H1 (cell line): Measurements from ENCODE around the gene TMPRSS4. TPM values are rescaled to one million over a fixed set of nuclear protein-coding genes. Genes with fewer than 3 reads are reported as not detected.
A peak's percentile ranks its signal among the peaks of the same experiment; 100 is the strongest.

Experiments
- CTCF ChIA-PET: fragments of 300-600 bp; sonication (Branson Sonifier 250); formaldehyde crosslinking; loops from one replicate; lab custom pipeline; 2021; ENCODE audit not compliant: partially characterized antibody; lab: Charles Lee
- POLR2A ChIA-PET: fragments of 300-600 bp; sonication (Branson Sonifier 250); formaldehyde crosslinking; loops from one replicate; lab custom pipeline; 2021; ENCODE audit warnings: inconsistent platforms; ENCODE audit not compliant: partially characterized antibody; lab: Charles Lee
- DNase-seq, 2 experiments: peaks; one replicate each; pipeline versions ENCODE4 v3.0.0 to v3.0.0-alpha.2; 2010 to 2022; ENCODE audit warnings: low spot score in 2 of 2, low read depth in 1 of 2, mixed read lengths in 1 of 2
- FAIRE-seq: peaks from 2 replicates; lab custom pipeline; 2011; peaks lifted over from hg19 to GRCh38; lab: Jason Lieb, UNC
- H2AFZ ChIP-seq: 2 replicates; pipeline ENCODE4 v1.8.1; 2012; ENCODE audit warnings: low read length, inconsistent platforms
- H2AK5ac ChIP-seq: 2 replicates; pipeline ENCODE4 v1.6.1; 2013; ENCODE audit warnings: low read depth, low read length
- H2BK120ac ChIP-seq: replicated peaks from 2 replicates; pipeline ENCODE3; 2013; ENCODE audit warnings: low read depth, low read length, inconsistent platforms
- H2BK12ac ChIP-seq: 2 replicates; pipeline ENCODE4 v1.6.1; 2013; ENCODE audit warnings: low read depth, low read length
- H2BK15ac ChIP-seq: 2 replicates; pipeline ENCODE4 v1.6.1; 2013; ENCODE audit warnings: low read length
- H2BK20ac ChIP-seq: 2 replicates; pipeline ENCODE4 v1.6.1; 2013; ENCODE audit warnings: low read length
- H2BK5ac ChIP-seq: 2 replicates; pipeline ENCODE4 v1.6.1; 2013; ENCODE audit warnings: low read depth, low read length
- H3K14ac ChIP-seq: 2 replicates; pipeline ENCODE4 v1.6.1; 2013; ENCODE audit warnings: inconsistent platforms; ENCODE audit not compliant: insufficient read length
- H3K18ac ChIP-seq: 2 replicates; pipeline ENCODE4 v1.6.1; 2013; ENCODE audit warnings: low read length; ENCODE audit errors: extremely low read depth
- H3K23ac ChIP-seq: 2 replicates; pipeline ENCODE4 v1.6.1; 2013; ENCODE audit warnings: inconsistent platforms; ENCODE audit not compliant: insufficient read length
- H3K23me2 ChIP-seq: 2 replicates; pipeline ENCODE4 v1.6.1; 2013; ENCODE audit warnings: low read depth, low read length
- H3K27ac ChIP-seq: 2 replicates; pipeline ENCODE4 v1.6.1; 2011; ENCODE audit warnings: low read depth, low read length, inconsistent platforms
- H3K27me3 ChIP-seq, 4 experiments: replicated peaks in 1 of 4; 1 replicate in 1 of 4; 2 replicates in 3 of 4; pipeline versions ENCODE4 v1.6.1 to v1.8.1; 2011 to 2013; ENCODE audit warnings: low read length in 3 of 4, mild to moderate bottlenecking in 3 of 4, inconsistent platforms in 2 of 4, mixed read lengths in 2 of 4, moderate library complexity in 1 of 4; ENCODE audit not compliant: control insufficient read depth in 3 of 4, insufficient read depth in 3 of 4; ENCODE audit errors: extremely low read depth in 1 of 4
- H3K36me3 ChIP-seq, 4 experiments: 2 replicates each; pipeline versions ENCODE4 v1.6.1 to v1.8.1; 2011 to 2013; ENCODE audit warnings: mild to moderate bottlenecking in 4 of 4, low read length in 3 of 4, moderate library complexity in 2 of 4, control low read depth in 1 of 4, inconsistent platforms in 1 of 4; ENCODE audit not compliant: insufficient read depth in 4 of 4, control insufficient read depth in 2 of 4
- H3K4ac ChIP-seq: replicated peaks from 2 replicates; pipeline ENCODE3; 2013; ENCODE audit warnings: low read length, low read depth, mixed read lengths, inconsistent platforms; ENCODE audit not compliant: insufficient read length
- H3K4me1 ChIP-seq, 4 experiments: replicated peaks in 1 of 4; 1 replicate in 1 of 4; 2 replicates in 3 of 4; pipeline versions ENCODE4 v1.6.1 to v1.8.1; 2011 to 2013; ENCODE audit warnings: low read length in 3 of 4, inconsistent platforms in 2 of 4, mixed read lengths in 1 of 4; ENCODE audit not compliant: insufficient read depth in 4 of 4, control insufficient read depth in 3 of 4
- H3K4me2 ChIP-seq, 2 experiments: 2 replicates each; pipeline versions ENCODE4 v1.6.1 to v1.8.1; 2011 to 2013; ENCODE audit warnings: low read depth in 2 of 2, low read length in 2 of 2, control low read depth in 1 of 2, inconsistent platforms in 1 of 2, mild to moderate bottlenecking in 1 of 2; ENCODE audit not compliant: insufficient read depth in 1 of 2
- H3K4me3 ChIP-seq, 4 experiments: fragments of 200-600, 300-600 bp in 1 of 4; sonication (generic), shearing (Covaris generic), sonication (Bioruptor Twin) in 1 of 4; 2 replicates each; pipeline versions ENCODE4 v1.5.1 to v1.8.1; 2011 to 2016; ENCODE audit warnings: low read length in 4 of 4, low read depth in 3 of 4, control low read depth in 2 of 4, inconsistent platforms in 2 of 4, mild to moderate bottlenecking in 2 of 4, mixed read lengths in 1 of 4, moderate library complexity in 1 of 4; ENCODE audit not compliant: insufficient read depth in 2 of 4; ENCODE audit errors: extremely low read depth in 1 of 4
- H3K56ac ChIP-seq: replicated peaks from 2 replicates; pipeline ENCODE3; 2013; ENCODE audit warnings: low read depth, mild to moderate bottlenecking, mixed read lengths, low read length, inconsistent platforms; ENCODE audit not compliant: insufficient read length
- H3K79me1 ChIP-seq: 2 replicates; pipeline ENCODE4 v1.6.1; 2013; ENCODE audit warnings: low read depth, low read length, control low read depth
- H3K79me2 ChIP-seq, 2 experiments: 2 replicates each; pipeline versions ENCODE4 v1.6.1 to v1.8.1; 2012 to 2013; ENCODE audit warnings: low read length in 2 of 2, mild to moderate bottlenecking in 2 of 2, inconsistent platforms in 1 of 2; ENCODE audit not compliant: insufficient read depth in 2 of 2, control insufficient read depth in 1 of 2
- H3K9ac ChIP-seq, 4 experiments: replicated peaks in 1 of 4; 1 replicate in 1 of 4; 2 replicates in 3 of 4; pipeline versions ENCODE4 v1.6.1 to v1.8.1; 2011 to 2013; ENCODE audit warnings: low read depth in 3 of 4, low read length in 3 of 4, control low read depth in 2 of 4, mild to moderate bottlenecking in 2 of 4, moderate library complexity in 2 of 4, inconsistent platforms in 1 of 4; ENCODE audit errors: extremely low read depth in 1 of 4
- H3K9me3 ChIP-seq, 2 experiments: 2 replicates each; pipeline versions ENCODE4 v1.6.1 to v1.8.1; 2012 to 2013; ENCODE audit warnings: mild to moderate bottlenecking in 2 of 2, moderate library complexity in 2 of 2, control low read depth in 1 of 2, inconsistent platforms in 1 of 2, low read depth in 1 of 2, low read length in 1 of 2, mixed read lengths in 1 of 2; ENCODE audit not compliant: insufficient read depth in 2 of 2
- H4K20me1 ChIP-seq, 2 experiments: replicated peaks in 1 of 2; 2 replicates each; pipeline versions ENCODE3 to v1.8.1; 2011 to 2013; ENCODE audit warnings: inconsistent platforms in 2 of 2, low read length in 2 of 2, mild to moderate bottlenecking in 1 of 2; ENCODE audit not compliant: insufficient read depth in 2 of 2, control insufficient read depth in 1 of 2
- H4K5ac ChIP-seq: 2 replicates; pipeline ENCODE4 v1.6.1; 2013; ENCODE audit warnings: low read length, low read depth, mixed read lengths, inconsistent platforms; ENCODE audit not compliant: insufficient read length
- H4K8ac ChIP-seq: 2 replicates; pipeline ENCODE4 v1.8.0; 2013; ENCODE audit warnings: mild to moderate bottlenecking, moderate library complexity, low read length, inconsistent platforms; ENCODE audit not compliant: insufficient read depth; ENCODE audit errors: extremely low read depth
- H4K91ac ChIP-seq: replicated peaks from 2 replicates; pipeline ENCODE3; 2013; ENCODE audit warnings: low read length, mixed read lengths, inconsistent platforms; ENCODE audit not compliant: insufficient read length
- ASH2L ChIP-seq: fragments of 200-600, 300-600 bp; sonication (generic); IDR thresholded peaks from one replicate; pipeline ENCODE4 v1.7.1; 2017; ENCODE audit warnings: low read length
- WGBS, 2 experiments: shearing (Covaris generic) in 1 of 2; methylation state at CpG; one replicate each; pipeline versions ENCODE4 v1.1.6 to v1.1.7; 2013 to 2015; ENCODE audit warnings: low lambda C conversion rate in 2 of 2, mixed read lengths in 2 of 2, inconsistent platforms in 1 of 2, low coverage in 1 of 2, missing lambda C conversion rate in 1 of 2; ENCODE audit not compliant: insufficient replicate concordance in 2 of 2, insufficient coverage in 1 of 2, insufficient read length in 1 of 2; ENCODE audit errors: extremely low coverage in 1 of 2, missing lambda C conversion rate in 1 of 2; 5-methylcytosine and 5-hydroxymethylcytosine counted together
- polyA plus RNA-seq, 7 experiments: library from polyadenylated mRNA; depleted of rRNA in 3 of 7; stranded (reverse) in 5 of 7; unstranded in 2 of 7; fragments of >200 nt in 5 of 7; fragments of 200-250 nt in 2 of 7; gene quantifications; 1 replicate in 5 of 7; 2 replicates in 1 of 7; 4 replicates in 1 of 7; pipeline versions ENCODE4 v1.2.1 to v1.2.3, GENCODE V29; 2011 to 2013; ENCODE audit warnings: missing spikeins in 2 of 7, mixed read lengths in 2 of 7
- total RNA-seq: library from RNA; stranded (reverse); fragmentation: NEBNext Ultra II Directional; extraction: Animal tissue kit (Norgen Biotek cat#: 25700); gene quantifications from 2 replicates; pipeline ENCODE4 v1.2.1, GENCODE V29; 2021

The TMPRSS4 gene
- total and polyA plus RNA-seq, 2 of the 8 experiments (the other 6 are each of a cell fraction or from before 2014, with no cell fraction given): 0.11 to 0.58 TPM

- no peaks in the 10 kb centered on the region for H3K79me2 ChIP-seq
- no peak overlapping the region for H3K23ac ChIP-seq
- H4K5ac ChIP-seq: no peak overlapping the region
- no peaks in the 10 kb centered on the region for H3K23me2 ChIP-seq
- no peaks in the 10 kb centered on the region for H3K9me3 ChIP-seq
- WGBS, 2 experiments: 78% methylated on average over 17 of the region's 20 CpGs; no CpG with 5 or more reads in 1 of the 2 experiments
- H3K4me2 ChIP-seq: no peak overlapping the region
- no peak overlapping the region for H3K18ac ChIP-seq
- FAIRE-seq (no peak), DNase-seq (no peak)
- H3K36me3 ChIP-seq: no peaks in the 10 kb centered on the region
- peaks cover 0 to 25% (median 12%) of the 10 kb centered on the region in 4 experiments; a peak in 6 of 7 replicates for H3K27me3 ChIP-seq
- H3K14ac ChIP-seq: no peak overlapping the region
- no peak overlapping the region for H2BK20ac ChIP-seq
- no peak overlapping the region for H3K56ac ChIP-seq
- no peak overlapping the region; the same call in 1 of the 2 replicates for H4K8ac ChIP-seq
- no peak overlapping the region for H2AK5ac ChIP-seq
- peaks cover 0 to 3% of the 10 kb centered on the region in 2 experiments for H4K20me1 ChIP-seq
- no peak overlapping the region for H3K4me3 ChIP-seq
- POLR2A ChIA-PET: interaction anchor here (0.6 kb wide), 1 partner anchor 26 kb away, joined by 4 read pairs; no protein-coding TSS in a partner anchor
- TF ChIP-seq ASH2L: no peak
- no peak overlapping the region for H2BK5ac ChIP-seq
- no peak overlapping the region for H3K27ac ChIP-seq
- no peak overlapping the region for H3K4ac ChIP-seq
- no peak overlapping the region for H2BK120ac ChIP-seq
- no peak overlapping the region for H4K91ac ChIP-seq
- no peak overlapping the region for H2AFZ ChIP-seq
- H3K9ac ChIP-seq: no peak overlapping the region
- 0 out of 2 replicates have a peak overlapping the region, but pooled peaks have one; percentile 39 for H2BK12ac ChIP-seq
- CTCF ChIA-PET: interaction anchor here (0.6 to 12.7 kb wide), 29 partner anchors 8 to 467 kb away, joined by 3 to 245 read pairs (median 4); partner anchors contain the start of gene SCN4B
- H3K4me1 ChIP-seq: peaks cover 0 to 21% (median 7%) of the 10 kb centered on the region in 4 experiments; a peak in 6 of 7 replicates
- no peak overlapping the region for H2BK15ac ChIP-seq
- H3K79me1 ChIP-seq: no peaks in the 10 kb centered on the region
Measured at GRCh38 chr11:118144301-118145268, 67.7 kb downstream of the TMPRSS4 start.
